GM18511 (cell line): ENCODE data around the gene VCPKMT.
A peak's percentile ranks its signal among the peaks of the same experiment; 100 is the strongest.

Experiments
- ATAC-seq: cut with Tn5 transposase; IDR thresholded peaks from one replicate; pipeline ENCODE4 v1.9.1; 2021; ENCODE audit warnings: mild to moderate bottlenecking, moderate library complexity; ENCODE audit not compliant: unreplicated experiment

The VCPKMT gene

DNA sequence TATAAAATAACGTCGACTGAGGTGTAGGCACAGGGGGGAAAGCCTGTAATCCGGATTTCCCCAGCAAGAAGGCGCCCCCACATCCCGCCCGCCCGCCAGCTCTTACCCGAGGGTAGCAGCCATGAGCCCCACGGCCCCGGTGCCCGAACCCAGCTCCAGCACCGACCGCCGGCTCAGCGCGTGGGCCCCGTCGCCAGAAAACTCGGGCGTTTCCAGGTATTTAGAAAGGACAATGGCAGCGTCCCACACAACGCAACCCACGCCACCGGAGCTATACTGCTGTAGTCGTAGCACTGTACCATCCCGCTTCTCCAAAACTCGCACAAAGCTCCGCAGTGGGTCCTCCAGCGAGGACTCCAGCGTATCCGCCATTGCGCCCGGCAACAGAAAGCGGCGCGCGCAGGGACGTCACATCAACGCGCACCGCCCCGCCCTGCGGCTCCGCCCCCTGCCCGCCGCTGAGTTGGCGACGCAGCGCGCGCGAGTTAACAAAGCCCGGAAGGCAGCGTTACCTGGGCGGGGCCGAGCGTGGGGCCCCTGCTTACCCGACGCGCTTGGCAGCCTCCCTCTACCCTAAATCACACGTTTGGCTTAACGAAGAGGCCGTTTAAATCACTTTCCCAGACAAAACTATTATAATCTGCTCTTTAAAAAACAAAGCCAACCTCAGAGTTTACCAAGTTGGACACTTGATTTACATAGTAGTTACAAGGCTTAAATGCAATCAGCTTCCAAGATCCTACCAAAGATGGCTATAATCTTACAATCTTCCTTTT lies at the start of gene VCPKMT:
Gene VCPKMT, minus strand, starts transcription at position 392 of the 776 bp plus-strand sequence. Its CDS starts 20 bp downstream, at position 372.
- peak; percentile 96 for ATAC-seq

DNA sequence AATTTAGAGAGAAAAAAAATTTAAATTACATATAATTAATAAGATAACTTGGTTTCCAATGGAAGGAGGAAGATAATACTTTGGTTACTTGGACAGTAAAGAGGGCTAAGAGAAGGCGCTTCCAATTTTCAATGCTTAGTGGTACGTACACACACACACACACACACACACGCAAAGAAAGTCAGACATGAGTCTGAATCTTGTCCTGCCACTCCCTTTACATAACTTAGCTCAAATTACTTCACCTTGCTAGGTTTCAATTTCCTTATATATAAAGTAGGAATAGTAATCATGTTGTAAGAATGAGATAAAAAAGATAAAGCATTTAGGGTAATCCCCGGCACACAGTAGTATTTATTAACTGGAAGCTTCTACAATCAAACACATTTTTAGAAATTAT lies 39.7 kb upstream of the VCPKMT start:
- no peak for ATAC-seq

DNA sequence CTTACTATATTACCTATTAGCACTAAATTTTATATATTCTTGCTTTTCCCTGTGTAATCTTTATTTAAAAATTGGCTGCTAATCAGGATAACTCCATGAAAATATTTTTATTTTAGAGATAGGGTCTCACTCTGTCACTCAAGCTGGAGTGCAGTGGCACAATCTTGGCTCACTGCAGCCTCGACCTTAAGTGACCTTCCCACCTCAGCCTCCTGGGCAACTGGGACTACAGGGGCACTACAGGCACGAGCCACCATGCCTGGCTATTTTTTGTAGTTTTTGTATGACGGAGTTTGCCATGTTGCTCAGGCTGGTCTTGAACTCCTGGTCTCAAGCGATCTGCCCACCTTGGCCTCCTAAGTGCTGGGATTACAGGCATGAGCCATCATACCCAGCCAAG lies 32.4 kb upstream of the VCPKMT start:
- no peak for ATAC-seq

DNA sequence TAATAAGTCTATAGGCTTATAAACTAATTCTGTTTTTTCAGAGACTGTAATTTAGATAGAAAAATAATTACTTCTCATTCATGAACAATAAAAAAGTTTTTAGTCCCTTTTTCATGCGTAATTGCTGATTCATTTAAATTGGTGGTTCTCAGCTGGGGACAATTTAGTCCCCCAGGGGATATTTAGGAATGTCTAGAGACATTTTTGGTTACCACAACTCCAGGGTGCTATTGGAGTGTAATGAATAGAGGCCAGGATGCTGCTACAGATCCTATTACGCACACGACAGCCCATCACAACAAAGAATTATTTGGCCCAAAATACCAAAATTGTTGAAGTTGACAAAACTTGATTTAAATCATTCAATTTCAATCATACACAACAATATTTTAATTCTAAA lies 22.8 kb upstream of the VCPKMT start:
- ATAC-seq: no peak

DNA sequence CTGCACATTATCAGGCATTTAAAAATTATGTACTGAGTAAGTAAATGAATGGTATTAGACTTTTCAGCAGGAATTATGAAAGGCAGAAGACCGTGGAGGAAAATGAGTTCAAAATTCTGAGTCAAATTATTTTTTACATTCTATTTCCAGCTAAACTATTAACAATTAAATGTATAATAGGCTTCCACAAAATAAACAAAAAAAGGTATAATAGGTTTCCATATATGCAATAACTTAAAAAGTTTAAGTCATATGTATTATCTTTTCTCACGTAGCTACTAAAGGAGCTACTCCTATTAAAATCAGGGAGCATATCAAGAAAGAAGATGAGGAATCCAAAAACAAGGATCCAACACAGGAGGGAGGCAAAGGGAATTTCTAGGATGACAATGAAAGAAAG lies 11.4 kb upstream of the VCPKMT start:
- ATAC-seq: no peak

DNA sequence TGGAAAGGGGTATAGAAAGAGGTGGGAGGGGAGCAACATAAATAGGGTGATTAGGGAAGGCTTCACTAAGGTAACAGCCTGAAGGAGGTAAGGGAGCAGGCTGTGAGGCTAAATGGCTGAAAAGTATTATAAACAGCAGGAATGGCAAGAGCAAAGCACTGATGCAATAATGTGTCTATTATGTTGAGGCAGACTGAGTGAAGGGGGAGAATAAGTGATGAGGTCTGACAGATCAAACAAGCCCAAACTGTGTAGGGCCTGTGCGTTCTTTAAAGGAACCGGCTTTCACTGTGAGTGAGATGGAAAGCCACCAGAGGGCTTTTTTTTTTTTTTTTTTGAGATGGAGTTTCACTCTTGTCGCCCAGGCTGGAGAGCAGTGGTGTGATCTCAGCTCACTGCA lies 6.7 kb upstream of the VCPKMT start:
- no peak for ATAC-seq

DNA sequence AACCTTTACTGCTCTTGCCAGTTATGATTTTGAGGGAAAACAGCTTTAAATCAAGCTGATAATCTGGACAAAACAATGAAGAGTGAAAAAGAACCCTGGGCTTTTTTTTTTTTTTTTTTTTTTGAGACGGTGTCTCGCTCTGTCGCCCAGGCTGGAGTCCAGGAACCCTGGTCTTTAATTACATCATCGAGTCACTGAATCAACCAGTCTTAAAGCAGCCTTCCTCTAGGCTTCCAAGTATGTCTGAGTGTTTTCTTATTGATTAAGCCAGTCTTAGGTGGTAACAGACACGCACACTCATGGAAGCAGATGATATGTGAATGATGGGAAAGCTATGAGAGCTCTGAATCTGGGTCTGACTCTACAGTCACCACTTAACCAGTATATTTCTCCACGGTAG lies 5.9 kb upstream of the VCPKMT start:
- no peak for ATAC-seq

DNA sequence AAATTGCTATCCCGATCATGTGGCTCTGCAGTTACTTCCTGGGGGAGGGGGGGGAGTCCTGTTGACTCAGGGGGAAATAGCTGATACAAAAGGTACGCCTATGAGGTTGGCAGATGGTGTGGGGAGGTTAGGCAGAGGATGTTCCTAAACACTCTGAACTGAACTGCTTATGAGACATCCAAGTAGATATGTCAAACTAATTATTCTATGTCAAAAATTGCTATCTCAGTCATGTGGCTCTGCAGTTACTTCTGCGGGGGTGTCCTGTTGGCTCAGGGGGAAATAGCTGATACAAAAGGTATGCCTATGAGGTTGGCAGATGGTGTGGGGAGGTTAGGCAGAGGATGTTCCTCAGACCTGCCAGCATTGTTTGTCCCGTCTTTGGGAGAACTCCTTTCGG lies 5.1 kb upstream of the VCPKMT start:
- ATAC-seq: no peak

DNA sequence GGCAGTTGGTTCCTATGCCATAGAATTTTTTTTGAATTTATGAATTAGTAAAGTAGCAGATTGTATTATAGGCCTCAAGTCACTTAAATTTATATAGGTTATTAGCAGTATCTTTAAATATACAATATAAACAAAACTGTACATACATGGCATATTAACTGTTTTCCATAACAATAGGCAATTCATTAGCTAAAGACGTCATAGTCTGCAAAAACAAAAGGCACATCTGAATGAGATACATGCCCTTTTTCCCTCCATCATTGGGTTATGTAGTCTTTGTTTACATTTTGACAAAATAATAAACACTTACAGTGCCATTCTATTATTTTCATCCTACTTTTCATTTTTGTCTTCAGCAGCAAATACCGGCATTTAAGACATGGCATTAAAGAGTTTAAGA lies 1.1 kb upstream of the VCPKMT start:
- no peak for ATAC-seq

DNA sequence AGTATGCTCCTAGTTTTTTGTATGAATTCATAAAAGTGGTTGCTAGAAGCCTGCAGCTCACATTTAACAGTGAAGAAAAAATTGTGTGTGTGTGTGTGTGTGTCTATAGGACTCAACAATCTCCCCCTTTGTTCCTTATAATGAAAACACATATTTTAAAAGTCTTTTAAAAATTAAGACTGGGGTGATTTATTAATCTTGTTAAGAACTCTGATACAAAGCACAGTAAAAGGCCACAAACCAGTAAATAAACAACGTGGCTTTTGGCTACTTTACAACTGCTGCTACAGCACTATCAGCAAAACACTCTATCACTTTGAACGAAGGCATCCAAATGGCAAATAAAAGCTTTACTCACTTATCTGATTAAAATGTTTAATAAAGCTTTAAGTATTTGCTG lies 594 bp upstream of the VCPKMT start:
- ATAC-seq: no peak

DNA sequence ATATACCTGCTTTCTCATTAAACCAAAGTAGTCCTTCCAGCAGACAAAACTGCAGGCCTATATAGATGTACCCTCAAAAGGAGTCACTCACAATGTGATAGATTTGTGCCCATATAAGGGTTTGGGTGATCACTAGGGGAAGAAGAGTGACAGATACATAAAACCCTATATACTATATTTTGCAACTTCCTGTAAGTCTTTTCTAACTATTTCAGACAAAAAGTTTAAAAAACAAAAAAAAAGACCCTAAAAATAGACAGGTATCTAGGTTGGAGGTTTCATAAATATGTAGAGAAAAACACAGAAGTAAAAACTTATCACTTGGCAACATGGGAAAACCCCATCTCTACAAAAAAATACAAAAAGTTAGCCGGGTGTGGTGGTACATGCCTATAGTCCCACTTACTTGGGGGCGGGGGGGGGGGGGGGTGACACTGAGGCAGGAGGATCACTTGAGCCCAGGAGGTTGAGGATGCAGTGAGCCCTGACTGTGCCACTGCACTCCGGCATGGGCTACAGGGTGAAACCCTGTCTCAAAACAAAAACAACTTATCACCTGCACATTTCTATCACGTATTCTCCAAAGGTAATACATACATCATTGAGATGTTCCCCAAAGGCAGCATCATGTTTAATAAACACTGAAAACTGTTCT lies 2.9 kb downstream of the VCPKMT start:
- peak; percentile 28 for ATAC-seq

DNA sequence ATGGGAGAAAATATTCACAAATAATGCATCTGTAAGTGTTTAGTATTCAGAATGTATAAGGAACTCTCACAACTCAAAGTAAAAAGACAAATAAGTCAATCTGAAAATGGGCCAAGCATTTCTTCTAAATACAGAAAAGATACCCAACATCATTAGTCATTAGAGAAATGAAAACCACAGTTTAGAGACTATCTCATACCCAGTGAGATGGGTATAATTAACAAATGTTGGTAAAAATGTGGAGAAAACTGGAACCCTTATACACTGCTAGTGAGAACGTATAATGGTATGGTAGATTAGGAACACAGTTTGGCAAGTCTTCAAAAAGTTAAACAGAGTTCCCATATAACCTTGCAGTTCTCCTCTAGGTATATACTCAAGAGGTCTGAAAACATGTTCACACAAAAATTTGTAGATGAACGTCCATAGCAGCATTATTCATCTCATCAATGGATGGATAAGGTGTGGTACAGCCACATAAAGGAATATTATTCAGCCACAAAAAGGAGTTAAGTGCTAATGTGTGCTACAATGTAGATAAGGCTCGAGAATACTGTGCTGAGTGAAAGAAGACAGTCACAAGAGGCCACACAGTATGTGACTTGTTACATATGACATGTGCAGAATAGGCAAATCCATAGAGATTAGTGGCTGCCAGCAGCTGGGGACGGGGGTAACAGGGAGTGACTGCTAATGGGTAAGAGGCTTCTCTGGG lies 5.9 kb downstream of the VCPKMT start:
- no peak for ATAC-seq

DNA sequence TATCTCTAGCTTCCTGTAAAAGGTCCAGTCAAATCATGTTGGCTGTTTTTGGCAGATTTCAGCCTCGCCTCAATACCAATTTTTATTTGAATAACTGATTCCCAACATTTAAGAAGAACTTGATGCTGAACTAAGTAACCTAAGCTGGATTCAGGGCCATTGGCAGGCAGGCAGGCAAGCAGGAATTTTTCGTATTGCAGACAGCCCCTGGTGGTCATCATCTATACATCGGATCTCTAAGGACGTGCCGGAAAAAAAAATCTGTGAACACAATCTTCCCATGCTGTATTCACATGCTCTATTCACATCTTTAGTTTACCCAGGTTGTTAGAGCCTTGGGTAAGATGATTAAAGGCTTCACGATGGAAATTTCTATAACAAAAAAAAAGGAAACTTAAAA lies 7.0 kb downstream of the VCPKMT start:
- no peak for ATAC-seq

DNA sequence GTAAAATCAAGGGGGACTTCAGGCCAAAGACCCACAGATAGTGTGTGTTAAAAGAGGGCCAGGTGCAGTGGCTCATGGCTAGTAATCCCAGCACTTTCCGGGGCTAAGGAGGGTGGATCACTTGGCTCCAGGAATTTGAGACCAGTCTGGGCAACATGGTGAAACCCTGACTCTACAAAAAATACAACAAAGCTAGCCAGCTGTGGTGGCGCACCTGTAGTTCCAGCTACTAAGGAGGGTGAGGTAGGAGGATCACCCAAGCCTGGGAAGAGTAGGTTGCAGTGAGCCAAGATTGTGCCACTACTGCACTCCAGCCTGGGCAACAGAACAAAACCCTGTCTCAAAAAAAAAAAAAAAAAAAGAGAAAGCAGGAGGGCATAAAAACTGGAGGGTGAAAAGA lies 8.5 kb downstream of the VCPKMT start:
- no peak for ATAC-seq

DNA sequence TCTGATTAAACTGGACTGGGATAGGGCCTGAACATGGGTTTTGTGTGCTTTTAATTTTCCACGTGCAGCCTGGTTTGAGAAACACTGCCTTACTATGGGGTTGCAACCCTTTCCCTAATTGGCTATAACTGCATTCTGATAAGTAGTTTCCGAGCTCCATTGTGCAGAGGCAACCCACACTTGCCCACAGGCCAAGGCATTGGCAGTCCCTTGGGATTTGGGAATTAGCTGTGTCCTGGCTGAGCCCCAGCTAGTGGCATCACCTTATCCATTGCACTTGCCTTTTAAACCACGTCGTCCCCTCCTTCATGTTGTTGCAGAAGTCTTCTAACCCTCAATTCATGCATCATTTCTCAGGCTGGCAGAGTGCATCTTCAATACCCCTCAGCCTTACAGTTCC lies 10.2 kb downstream of the VCPKMT start:
- no peak for ATAC-seq

DNA sequence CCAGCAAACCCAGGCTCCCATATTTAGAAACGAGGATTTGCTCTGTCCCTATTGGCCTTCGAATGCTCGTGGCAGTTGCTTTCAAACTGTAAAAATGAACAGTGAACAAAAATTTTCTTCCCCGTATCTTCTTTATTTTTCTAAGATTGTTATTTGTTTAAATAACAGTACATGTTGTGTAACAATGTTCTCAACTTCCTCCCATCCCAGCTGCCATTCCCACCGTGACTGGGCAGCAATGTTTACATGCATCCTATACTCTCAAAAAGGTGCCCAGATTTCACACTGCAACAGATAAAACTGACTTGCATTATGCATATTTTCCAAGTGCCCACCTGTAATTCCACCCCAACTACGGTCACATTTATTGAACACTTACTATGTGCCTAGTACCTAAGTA lies 12.8 kb downstream of the VCPKMT start:
- no peak for ATAC-seq

DNA sequence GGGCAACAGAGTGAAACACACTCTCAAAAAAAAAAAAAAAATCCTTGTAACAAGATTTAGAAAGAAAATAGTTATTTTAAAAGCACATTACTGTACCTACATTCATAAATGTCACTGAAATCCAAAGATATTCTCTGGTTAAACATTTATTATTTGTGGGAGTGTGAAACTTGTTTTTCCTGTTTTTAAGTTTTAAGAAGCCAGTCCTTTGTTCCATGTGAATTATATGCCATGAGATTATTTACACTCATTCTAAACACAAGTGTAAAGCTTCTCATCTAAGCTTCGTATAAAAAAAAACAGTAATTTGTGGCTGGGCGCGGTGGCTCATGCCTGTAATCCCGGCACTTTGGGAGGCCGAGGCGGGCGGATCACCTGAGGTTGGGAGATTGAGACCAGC lies 15.0 kb downstream of the VCPKMT start:
- no peak for ATAC-seq

DNA sequence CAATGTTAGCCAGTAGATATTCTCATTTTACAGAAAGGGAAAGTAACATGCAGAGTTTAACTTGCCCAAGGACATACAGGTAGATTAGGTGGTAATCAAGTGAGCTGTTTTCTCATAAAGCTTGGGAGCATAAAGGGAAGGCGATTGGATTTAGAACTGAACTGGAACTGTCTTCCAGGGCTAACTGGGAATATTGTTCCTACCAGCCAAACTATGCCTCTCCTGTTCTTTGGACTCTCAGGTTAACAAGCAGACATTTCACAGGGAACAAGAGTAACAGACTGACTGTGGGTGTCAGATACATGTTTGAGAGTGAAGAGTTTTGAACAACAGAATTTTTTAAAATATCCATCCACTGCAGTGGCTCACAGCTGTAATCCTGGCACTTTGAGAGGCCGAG lies 15.6 kb downstream of the VCPKMT start:
- no peak for ATAC-seq

DNA sequence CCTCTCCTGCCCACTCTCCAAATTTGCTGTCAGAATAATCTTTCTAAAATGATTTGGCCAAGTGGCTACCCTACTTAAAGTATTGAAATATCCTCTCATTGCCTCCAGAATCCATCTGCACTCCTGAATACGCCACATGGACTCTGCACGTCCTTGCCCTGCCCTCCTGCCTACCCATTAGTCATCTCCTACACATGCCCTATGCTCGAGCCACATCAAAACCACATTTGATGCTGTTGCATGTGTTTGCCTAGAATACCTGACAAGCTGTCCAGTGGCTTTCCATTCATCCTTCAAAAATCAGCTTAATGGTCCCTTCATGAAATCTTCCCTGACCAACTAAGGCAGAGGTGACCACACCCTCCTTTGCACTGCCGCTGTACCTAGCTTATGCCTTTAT lies 17.0 kb downstream of the VCPKMT start:
- no peak for ATAC-seq

DNA sequence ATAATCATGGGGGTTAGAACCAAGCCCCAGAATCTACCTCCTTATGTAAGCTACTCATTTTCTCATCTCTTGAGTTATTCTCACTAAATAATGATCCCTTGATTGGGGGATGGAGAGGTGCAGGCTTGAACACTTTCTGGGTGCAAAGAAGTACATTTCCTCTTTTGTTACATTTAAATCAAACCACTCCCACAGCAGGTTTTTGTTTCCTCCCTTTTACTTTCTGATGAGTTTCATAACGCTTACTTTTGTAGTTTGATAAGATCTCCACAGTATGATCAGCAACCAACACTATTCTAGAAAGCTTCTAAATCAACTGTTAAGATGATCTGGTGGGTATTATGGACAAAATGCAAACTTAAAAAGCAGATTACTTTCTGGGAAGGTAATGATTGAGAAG lies 20.5 kb downstream of the VCPKMT start:
- no peak for ATAC-seq

DNA sequence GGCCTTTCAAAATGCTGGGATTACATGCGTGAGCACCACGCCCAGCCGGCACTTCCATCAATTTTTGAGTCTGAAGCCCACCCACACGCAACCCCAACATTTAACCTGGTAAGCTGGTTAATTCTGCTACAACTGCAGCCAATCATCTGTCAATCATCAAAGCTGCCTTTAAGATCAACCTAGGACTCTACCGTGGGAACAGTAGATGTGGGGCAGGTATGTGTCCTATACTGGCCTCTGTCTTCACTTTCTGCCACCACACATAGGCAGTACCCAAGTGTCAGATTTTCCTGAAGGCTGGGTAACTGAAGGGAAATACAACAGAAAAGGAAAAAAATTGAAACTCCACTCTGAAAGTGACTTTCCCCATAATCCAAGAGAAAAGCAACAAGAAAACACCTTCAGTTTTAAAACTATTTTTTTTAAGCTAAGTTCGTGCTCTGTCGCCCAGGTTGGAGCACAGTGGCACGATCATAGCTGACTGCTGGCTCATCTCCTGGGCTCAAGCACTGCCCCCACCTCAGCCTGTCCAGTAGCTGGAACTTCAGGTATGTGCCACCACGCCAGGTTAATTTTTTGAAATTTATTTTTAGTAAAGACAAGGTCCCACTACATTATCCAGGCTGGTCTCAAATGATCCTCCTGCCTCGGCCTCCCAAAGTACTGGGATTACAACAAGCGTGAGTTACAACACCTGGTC lies 22.2 kb downstream of the VCPKMT start:
- ATAC-seq: no peak
